SK-MEL-5 (cell line): ENCODE results near the gene JAK3. TPM values are rescaled to one million over a fixed set of nuclear protein-coding genes. Genes with fewer than 3 reads are reported as not detected.

Source experiments
- small RNA-seq, 2 experiments: library from RNA; depleted of rRNA; stranded (forward); fragments of <200 nt; gene quantifications; one replicate each; pipeline ENCODE3, GENCODE V24; 2014
- total RNA-seq: library from RNA; depleted of rRNA; stranded (reverse); fragments of >200 nt; shearing (Covaris generic); gene quantifications from 2 replicates; pipeline ENCODE4 v1.2.3, GENCODE V29; 2014; rRNA removed

Gene JAK3
- total RNA-seq, 1 experiment from 2014 or later, result 0.24 TPM

Small RNA genes within 50 kb of the gene (small RNA-seq; reads per million reads assigned to genes)
- 0 reads per million in 2 experiments for gene SNORA68

Other genes starting within 250 kb of the JAK3 start
- gene UNC13A, start 159.6 kb downstream of the JAK3 start, total RNA-seq, result 0.26 and 0.61 TPM in 2 replicates
- gene MAP1S, start 128.5 kb downstream of the JAK3 start, total RNA-seq, result 10.0 and 12.3 TPM in 2 replicates
- gene FCHO1, start 96.5 kb downstream of the JAK3 start, total RNA-seq, result 0.85 and 0.92 TPM in 2 replicates
- not detected in 2 replicates for gene B3GNT3, start 52.8 kb downstream of the JAK3 start, total RNA-seq
- gene INSL3, start 26.5 kb downstream of the JAK3 start, total RNA-seq, result not detected in 2 replicates
- gene RPL18A, start 11.9 kb upstream of the JAK3 start, total RNA-seq, result 1,450 and 1,494 TPM in 2 replicates
- 0.11 TPM in 1 of 2 replicates, not detected in the other for gene SLC5A5, start 24.0 kb upstream of the JAK3 start, total RNA-seq
- gene CCDC124, start 85.0 kb upstream of the JAK3 start, total RNA-seq, result 21.4 and 30.0 TPM in 2 replicates
- 3.5 and 4.6 TPM in 2 replicates for gene KCNN1, start 119.1 kb upstream of the JAK3 start, total RNA-seq
- 14.8 and 17.4 TPM in 2 replicates for gene ARRDC2, start 160.2 kb upstream of the JAK3 start, total RNA-seq
- 0.27 TPM in 1 of 2 replicates, not detected in the other for gene IL12RB1, start 239.0 kb upstream of the JAK3 start, total RNA-seq
- gene MAST3, start 249.8 kb upstream of the JAK3 start, total RNA-seq, result 1.1 and 1.7 TPM in 2 replicates